Hepatocyte (in vitro differentiated cells): ENCODE results near the gene OR14A2. TPM values are rescaled to one million over a fixed set of nuclear protein-coding genes. Genes with fewer than 3 reads are reported as not detected.
"Not testable (repeated sequence)": the region's sequence is repeated elsewhere in the genome, so short reads cannot be mapped to it uniquely, and the experiment has no call there.

Experiments
- DNase-seq: peaks from one replicate; pipeline ENCODE4 v3.0.0-alpha.2; 2016; ENCODE audit warnings: low spot score
- H2AFZ ChIP-seq: fragments of 200-600 bp; sonication (generic); 2 replicates; pipeline ENCODE4 v1.6.0; 2016; ENCODE audit warnings: antibody characterized with exemption, mild to moderate bottlenecking
- H3K27ac ChIP-seq: fragments of 200-600 bp; sonication (generic); 2 replicates; pipeline ENCODE4 v1.5.1; 2016; ENCODE audit warnings: mild to moderate bottlenecking
- H3K27me3 ChIP-seq: fragments of 200-600 bp; sonication (generic); 2 replicates; pipeline ENCODE4 v1.6.1; 2016
- H3K36me3 ChIP-seq: fragments of 200-600 bp; sonication (generic); replicated peaks from 2 replicates; pipeline ENCODE4 v1.5.1; 2016; ENCODE audit warnings: low read depth; ENCODE audit not compliant: insufficient read depth
- H3K4me1 ChIP-seq: fragments of 200-600 bp; sonication (generic); 2 replicates; pipeline ENCODE4 v1.5.1; 2016; ENCODE audit warnings: mild to moderate bottlenecking, moderate library complexity; ENCODE audit not compliant: insufficient read depth
- H3K4me2 ChIP-seq: fragments of 200-600 bp; sonication (generic); 2 replicates; pipeline ENCODE4 v1.6.0; 2016
- H3K4me3 ChIP-seq: fragments of 200-600 bp; sonication (generic); 2 replicates; pipeline ENCODE4 v1.5.1; 2016; ENCODE audit warnings: mild to moderate bottlenecking
- H3K79me2 ChIP-seq: fragments of 200-600 bp; sonication (generic); 2 replicates; pipeline ENCODE4 v1.6.0; 2017; ENCODE audit warnings: mild to moderate bottlenecking
- H3K9me2 ChIP-seq: fragments of 200-600 bp; sonication (generic); replicated peaks from 2 replicates; pipeline ENCODE4 v1.6.0; 2017; ENCODE audit warnings: mild to moderate bottlenecking; ENCODE audit not compliant: insufficient read depth
- H3K9me3 ChIP-seq: fragments of 200-600 bp; sonication (generic); 2 replicates; pipeline ENCODE4 v1.5.1; 2016; ENCODE audit warnings: low read depth, mild to moderate bottlenecking
- H4K20me1 ChIP-seq: fragments of 200-600 bp; sonication (generic); 2 replicates; pipeline ENCODE4 v1.6.0; 2016; ENCODE audit warnings: mild to moderate bottlenecking; ENCODE audit not compliant: insufficient read depth, poor library complexity, severe bottlenecking
- EZH2 ChIP-seq: fragments of 200-600 bp; sonication (generic); IDR thresholded peaks from 2 replicates; pipeline ENCODE4 v1.6.1; 2016; ENCODE audit warnings: antibody characterized with exemption, mild to moderate bottlenecking, borderline replicate concordance
- EZH2phosphoT487 ChIP-seq: fragments of 200-600 bp; sonication (generic); IDR thresholded peaks from one replicate; pipeline ENCODE4 v1.6.1; 2018; ENCODE audit warnings: antibody characterized with exemption, mild to moderate bottlenecking, low read depth, moderate library complexity; ENCODE audit not compliant: unreplicated experiment, severe bottlenecking
- WGBS: methylation state at CpG from one replicate; pipeline ENCODE4 v1.1.6; 2016; ENCODE audit warnings: low lambda C conversion rate; ENCODE audit errors: missing lambda C conversion rate; 5-methylcytosine and 5-hydroxymethylcytosine counted together
- polyA plus RNA-seq: library from polyadenylated mRNA; unstranded; fragments of >200 nt; fragmentation: Nextera tagmentation; extraction: Ambion mirVana; gene quantifications from 2 replicates; pipeline ENCODE4 v1.2.1, GENCODE V29; 2016
- total RNA-seq: library from RNA; depleted of rRNA; stranded (reverse); fragments of >200 nt; gene quantifications from 2 replicates; pipeline ENCODE4 v1.2.3, GENCODE V29; 2014
- TF ChIP-seq, protein P1 (sequence below): fragments of 200-600 bp; sonication (generic); IDR thresholded peaks from 2 replicates; pipeline ENCODE4 v1.5.1; 2016; ENCODE audit warnings: antibody characterized with exemption, mild to moderate bottlenecking; ENCODE audit not compliant: poor library complexity

Gene OR14A2
- total and polyA plus RNA-seq, 2 experiments from 2014 or later: not detected

DNA sequence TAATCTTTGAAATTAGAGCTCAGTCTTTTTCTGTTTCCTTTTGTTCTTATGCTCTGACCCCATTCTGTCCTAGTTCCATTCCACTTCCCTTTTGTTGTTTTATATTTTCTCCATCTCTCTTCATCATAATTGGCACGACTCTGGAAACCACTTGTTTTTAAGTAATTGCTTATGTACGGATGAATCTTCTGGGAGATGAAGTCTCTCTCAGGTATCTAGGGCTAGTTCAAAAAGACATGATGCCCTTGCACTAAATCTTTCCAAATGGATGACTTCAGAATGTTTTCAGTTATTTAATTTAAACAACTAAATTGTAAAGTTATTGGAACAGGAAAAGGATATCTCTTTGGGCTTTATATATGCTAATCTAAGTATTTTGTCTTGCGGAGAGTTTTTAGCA lies 31.4 kb downstream of the OR14A2 start, which contains the start of gene OR6F1:
OR6F1 (minus strand) TSS at position 101 of the 400 bp plus-strand sequence. CDS start 3,891 bp downstream, outside the sequence.
- TF ChIP-seq, protein P1, sequence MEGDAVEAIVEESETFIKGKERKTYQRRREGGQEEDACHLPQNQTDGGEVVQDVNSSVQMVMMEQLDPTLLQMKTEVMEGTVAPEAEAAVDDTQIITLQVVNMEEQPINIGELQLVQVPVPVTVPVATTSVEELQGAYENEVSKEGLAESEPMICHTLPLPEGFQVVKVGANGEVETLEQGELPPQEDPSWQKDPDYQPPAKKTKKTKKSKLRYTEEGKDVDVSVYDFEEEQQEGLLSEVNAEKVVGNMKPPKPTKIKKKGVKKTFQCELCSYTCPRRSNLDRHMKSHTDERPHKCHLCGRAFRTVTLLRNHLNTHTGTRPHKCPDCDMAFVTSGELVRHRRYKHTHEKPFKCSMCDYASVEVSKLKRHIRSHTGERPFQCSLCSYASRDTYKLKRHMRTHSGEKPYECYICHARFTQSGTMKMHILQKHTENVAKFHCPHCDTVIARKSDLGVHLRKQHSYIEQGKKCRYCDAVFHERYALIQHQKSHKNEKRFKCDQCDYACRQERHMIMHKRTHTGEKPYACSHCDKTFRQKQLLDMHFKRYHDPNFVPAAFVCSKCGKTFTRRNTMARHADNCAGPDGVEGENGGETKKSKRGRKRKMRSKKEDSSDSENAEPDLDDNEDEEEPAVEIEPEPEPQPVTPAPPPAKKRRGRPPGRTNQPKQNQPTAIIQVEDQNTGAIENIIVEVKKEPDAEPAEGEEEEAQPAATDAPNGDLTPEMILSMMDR: no peak
- TF ChIP-seq EZH2 (no peak), EZH2phosphoT487 (no peak)
- Histone ChIP-seq H3K27ac (no peak within 1 kb of the TSS), H3K27me3 (no peaks in the 10 kb centered on the region), H3K79me2 (no peaks in the 10 kb centered on the region), H4K20me1 (no peaks in the 10 kb centered on the region), H3K36me3 (no peaks in the 10 kb centered on the region), H3K9me3 (no peaks in the 10 kb centered on the region), H3K9me2 (no peaks in the 10 kb centered on the region), H2AFZ (no peak within 1 kb of the TSS), H3K4me3 (no peak within 1 kb of the TSS), H3K4me1 (no peaks in the 10 kb centered on the region), H3K4me2 (no peak within 1 kb of the TSS)
- WGBS: 72% methylated on average over 3 of the region's 3 CpGs
- no peak for DNase-seq

- Histone ChIP-seq H3K27me3 (no peaks in the 10 kb centered on the region), H3K79me2 (no peaks in the 10 kb centered on the region), H4K20me1 (no peaks in the 10 kb centered on the region), H3K9me2 (no peaks in the 10 kb centered on the region), H3K27ac (no peak overlapping the region), H2AFZ (no peak overlapping the region), H3K9me3 (no peaks in the 10 kb centered on the region), H3K4me3 (no peak overlapping the region), H3K4me2 (no peak overlapping the region), H3K36me3 (no peaks in the 10 kb centered on the region), H3K4me1 (no peaks in the 10 kb centered on the region)
- TF ChIP-seq EZH2phosphoT487: no peak
- DNase-seq: no peak
- 86% methylated on average over 7 of the region's 7 CpGs for WGBS
Observed at GRCh38 chr1:247713753-247714152, 34.2 kb downstream of the OR14A2 start.

DNA sequence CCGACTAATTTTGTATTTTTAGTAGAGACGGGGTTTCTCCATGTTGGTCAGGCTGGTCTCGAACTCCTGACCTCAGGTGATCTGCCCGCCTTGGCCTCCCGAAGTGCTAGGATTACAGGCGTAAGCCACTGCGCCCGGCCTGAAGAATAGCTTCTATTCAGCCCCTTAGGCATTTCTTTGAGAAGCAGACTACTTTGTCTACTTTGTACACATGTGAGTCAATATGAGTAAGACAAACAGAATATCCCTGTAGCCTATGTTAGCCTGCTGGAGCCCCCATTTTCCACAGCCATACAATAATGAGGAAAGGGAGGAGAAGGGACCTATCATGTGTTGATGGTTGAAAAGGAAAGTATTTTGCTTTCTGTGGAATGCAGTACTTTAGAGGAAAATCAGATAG lies 37.3 kb downstream of the OR14A2 start:
- not testable (repeated sequence) for H3K79me2 ChIP-seq, H3K4me2 ChIP-seq, H3K4me1 ChIP-seq, H2AFZ ChIP-seq, H3K27me3 ChIP-seq, H3K27ac ChIP-seq, H3K36me3 ChIP-seq, H4K20me1 ChIP-seq, H3K9me3 ChIP-seq, H3K9me2 ChIP-seq, H3K4me3 ChIP-seq, DNase-seq
- 76% methylated on average over 8 of the region's 8 CpGs for WGBS

- H3K27ac ChIP-seq: no peak overlapping the region
- WGBS: 95% methylated on average over 1 of the region's 1 CpG
- TF ChIP-seq, protein P1: no peak
- TF ChIP-seq EZH2phosphoT487 (no peak), EZH2 (no peak)
Observed at GRCh38 chr1:247701338-247701737, 46.6 kb downstream of the OR14A2 start.

More at GRCh38 chr1:247701338-247701737, 46.6 kb downstream of the OR14A2 start:
- Histone ChIP-seq H3K9me2 (no peaks in the 10 kb centered on the region), H2AFZ (no peak overlapping the region), H4K20me1 (no peaks in the 10 kb centered on the region), H3K4me2 (no peak overlapping the region), H3K36me3 (no peaks in the 10 kb centered on the region), H3K9me3 (no peaks in the 10 kb centered on the region), H3K79me2 (no peaks in the 10 kb centered on the region), H3K4me1 (no peaks in the 10 kb centered on the region), H3K27me3 (no peaks in the 10 kb centered on the region), H3K4me3 (no peak overlapping the region)
- no peak for DNase-seq
